Stimulated activated CD4-positive, alpha-beta T cell treated with anti-CD3 and anti-CD28 coated beads, TNF-alpha, amount 100 ng/mL, for 1 hour (primary cell): ENCODE results near the gene TACR3.
"Not testable (repeated sequence)": the region's sequence is repeated elsewhere in the genome, so short reads cannot be mapped to it uniquely, and the experiment has no call there.

Source experiments
- DNase-seq, 3 donors: peaks; one replicate each; pipeline ENCODE4 v3.0.0-alpha.2; 2020; ENCODE audit warnings: low read depth in 3 of 3, low spot score in 1 of 3

Gene TACR3

DNA sequence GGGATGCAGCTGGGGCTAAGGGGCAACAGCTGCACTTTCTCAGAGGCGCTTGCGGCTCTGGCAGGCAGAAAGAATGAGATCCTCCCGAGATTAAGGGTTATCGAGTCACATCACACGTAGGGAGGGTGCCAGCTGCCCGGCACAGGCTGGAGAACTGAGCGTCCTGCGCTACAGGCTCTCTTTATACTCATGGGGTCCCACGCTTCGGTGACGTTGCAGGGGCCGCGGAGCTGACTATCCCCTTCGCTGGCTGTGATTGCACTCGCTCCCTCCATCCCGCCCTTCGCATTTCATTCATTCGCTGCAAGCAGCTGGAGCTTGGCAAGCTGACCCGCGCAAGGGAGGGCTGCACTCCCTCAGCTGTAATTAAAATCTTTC lies at the start of gene TACR3:
TSS of gene TACR3 (minus strand) at position 156 of the 378 bp plus-strand sequence. CDS start 310 bp downstream, outside the sequence.
- no peak for DNase-seq

DNA sequence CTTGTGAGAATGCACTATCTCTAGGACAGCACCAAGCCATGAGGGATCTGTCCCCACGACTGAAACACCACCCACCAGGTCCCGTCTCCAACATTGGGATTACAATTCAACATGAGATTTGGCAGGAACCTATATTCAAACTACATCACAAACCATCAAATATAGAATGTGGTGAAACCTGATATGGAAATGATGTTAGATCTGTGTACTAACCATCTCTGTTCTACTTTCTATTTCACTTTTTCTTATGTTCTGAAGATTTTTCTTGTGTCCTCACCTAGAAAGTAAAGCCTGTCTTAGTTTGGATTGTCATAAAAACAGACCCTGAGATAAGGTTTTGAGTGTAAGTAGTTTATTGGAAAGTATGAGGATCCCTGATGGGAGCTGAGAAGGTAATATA lies 37.8 kb upstream of the TACR3 start:
- no peak for DNase-seq

DNA sequence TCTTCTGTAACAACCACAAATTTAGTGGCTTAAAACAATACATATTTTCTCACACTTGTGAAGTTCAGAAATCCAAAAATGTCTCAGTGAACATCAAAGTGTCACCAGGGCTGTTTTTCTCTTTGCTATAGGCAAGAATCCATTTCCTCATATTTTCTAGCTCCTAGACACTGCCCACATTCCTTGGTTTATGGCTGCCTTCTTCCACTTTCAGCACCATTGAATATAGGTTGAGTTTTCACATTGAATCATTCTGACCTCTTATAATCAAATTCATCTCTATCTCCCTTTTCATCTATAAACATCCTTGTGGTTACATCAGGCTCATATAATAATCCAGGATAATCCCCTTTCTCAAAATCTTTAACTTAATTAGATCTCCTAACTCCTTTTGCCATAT lies 37.0 kb upstream of the TACR3 start:
- DNase-seq: no peak

DNA sequence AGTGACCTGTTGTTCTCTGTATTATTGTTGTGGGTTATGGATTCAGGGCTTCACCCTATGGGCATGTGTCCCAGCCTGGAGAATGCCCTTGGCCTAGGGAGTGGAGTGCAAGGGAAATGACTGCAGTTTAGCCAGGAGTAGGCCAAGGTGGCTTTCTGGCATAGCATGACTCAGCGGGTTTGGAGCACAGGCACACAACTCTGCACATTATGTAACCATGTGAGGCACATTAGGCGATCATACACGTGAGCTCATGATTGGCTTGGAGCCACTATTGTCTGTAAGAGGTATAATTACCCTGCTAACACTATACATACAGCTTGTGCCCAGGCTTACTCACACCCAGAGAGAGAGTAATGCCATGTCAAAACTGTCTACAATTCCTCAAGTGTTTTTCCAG lies 35.1 kb upstream of the TACR3 start:
- no peak for DNase-seq

DNA sequence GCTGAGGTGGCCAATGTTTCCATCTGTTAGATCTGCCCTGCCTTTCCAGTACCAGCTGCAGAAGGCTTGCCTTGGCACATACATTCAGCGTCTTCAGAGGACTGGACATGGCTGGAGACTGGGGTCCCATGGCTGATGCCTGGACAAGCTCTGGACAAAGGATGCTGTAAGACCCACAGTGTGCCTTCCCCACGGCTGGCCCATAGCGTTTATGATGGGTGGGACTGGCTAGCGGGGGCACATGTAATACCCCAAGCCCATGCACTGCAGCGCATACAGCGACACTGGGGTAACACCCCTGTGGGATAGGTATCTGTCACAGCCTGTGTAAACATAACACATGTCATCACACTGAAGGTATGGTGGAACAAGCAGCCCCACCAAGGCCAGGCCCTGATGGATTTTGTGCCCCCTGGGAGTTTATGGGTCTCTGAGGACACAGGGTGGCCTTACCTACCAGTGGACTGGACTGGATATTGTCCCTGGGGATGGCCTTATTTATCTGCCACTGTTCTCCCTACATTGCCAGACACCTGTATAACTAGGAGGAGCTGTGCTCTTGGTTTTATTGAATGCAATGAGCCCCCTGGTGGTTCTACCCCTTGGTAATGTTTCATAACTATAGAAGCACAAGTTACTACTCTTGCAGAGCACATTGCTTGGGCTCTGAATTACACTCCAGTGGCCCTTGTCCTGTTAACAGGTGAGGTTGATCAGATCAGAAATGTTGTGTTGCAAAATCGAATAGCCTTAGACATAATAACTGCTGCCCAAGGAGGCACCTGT lies 34.3 kb upstream of the TACR3 start:
- DNase-seq: no peak

DNA sequence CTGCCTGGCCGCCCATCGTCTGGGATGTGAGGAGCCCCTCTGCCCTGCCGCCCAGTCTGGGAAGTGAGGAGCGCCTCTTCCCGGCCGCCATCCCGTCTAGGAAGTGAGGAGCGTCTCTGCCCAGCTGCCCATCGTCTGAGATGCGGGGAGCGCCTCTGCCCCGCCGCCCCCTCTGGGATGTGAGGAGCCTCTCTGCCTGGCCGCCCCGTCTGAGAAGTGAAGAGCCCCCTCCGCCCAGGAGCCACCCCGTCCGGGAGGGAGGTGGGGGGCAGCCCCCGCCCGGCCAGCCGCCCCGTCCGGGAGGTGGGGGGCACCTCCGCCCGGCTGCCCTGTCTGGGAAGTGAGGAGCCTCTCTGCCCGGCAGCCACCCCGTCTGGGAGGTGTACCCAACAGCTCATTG lies 3.4 kb upstream of the TACR3 start:
- DNase-seq: not testable (repeated sequence)

DNA sequence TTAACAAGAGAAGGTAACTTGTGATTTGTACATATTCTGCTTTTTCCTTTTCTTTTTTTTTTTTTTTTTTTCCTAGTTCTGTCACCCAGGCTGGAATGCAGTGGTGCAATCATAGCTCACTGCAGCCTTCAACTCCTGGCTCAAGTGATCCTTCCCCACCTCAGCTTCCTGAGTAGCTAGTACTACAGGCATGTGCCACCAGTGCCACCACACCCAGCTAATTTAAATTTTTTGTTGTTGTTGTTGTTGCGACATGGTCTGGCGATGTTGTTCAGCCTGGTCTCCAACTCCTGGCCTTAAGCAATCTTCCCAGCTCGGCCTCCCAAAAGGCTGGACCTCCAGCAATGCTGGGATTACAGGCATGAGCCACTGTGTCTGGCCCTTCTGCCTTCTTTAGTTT lies 1.5 kb upstream of the TACR3 start:
- DNase-seq: no peak

- no peak for DNase-seq
These were observed 876 bp upstream of the TACR3 start for GRCh38 chr4:103720661-103721060.

- no peak for DNase-seq
These were observed 518 bp downstream of the TACR3 start for GRCh38 chr4:103719105-103719829.

DNA sequence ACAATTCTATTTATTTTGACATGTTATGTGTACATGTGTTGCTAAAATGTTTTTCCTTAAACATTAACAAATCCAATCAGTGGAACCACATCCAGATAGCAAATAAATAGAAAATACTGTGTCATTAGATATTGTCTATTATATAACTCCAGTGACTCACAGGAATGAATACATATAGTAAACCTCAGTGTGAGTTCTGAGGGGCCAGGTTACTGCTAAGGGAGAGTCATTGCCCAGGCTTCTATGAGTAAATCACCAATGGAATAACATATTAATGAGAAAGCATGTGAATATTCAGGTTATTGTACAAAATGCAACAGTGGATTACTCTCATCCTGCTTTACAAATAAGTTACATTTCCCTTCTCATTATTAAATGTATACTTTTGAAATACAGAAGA lies 27.2 kb downstream of the TACR3 start:
- no peak for DNase-seq

GRCh38 chr4:103673983-103674382 lies 45.8 kb downstream of the TACR3 start:
- no peak for DNase-seq

GRCh38 chr4:103666764-103667163 lies 53.0 kb downstream of the TACR3 start:
- not testable (repeated sequence) for DNase-seq

DNA sequence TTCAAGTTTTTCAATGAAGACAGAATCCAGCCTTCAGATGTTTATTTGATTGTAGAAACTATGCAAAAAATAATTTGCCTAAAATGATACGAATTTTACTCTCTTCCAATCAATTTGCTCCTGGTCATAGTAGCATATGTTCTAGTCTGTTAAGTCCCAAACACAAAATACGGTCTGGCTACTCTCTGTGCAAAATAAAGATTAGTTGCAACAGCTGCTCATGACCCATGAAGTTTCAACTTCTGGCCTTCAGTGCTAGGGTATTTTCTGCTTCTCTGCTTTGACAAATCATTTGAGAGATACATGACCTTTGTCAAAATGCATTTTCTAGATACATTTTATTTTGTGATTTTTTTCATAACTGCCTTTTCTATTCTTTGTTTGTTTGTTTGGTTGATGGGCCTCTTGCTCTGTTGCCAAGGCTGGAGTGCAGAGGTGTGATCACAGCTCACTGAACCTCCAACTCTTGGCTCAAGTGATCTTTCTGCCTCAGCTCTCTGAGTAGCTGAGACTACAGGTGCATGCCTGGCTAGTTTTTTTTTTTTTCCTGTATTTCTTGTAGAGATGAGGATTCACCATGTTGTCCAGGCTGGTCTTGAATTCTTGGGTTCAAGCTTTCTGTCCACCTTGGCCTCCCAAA lies 55.2 kb downstream of the TACR3 start:
- no peak for DNase-seq

DNA sequence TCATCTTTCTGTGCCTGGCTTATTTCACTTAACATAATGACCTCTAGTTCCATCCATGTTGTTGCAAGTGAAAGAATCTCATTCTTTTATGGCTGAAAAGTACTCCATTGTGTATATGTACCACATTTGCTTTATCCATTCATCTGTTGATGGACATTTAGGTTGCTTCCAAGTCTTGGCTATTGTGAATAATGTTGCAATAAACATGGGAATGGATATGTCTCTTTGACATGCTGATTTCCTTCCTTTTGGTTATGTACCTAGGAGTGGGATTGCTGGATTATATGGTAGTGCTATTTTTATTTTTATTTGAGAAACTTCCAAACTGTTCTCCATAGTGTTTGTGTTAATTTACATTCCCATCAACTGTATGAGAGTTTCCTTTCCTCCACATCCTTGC lies 71.2 kb downstream of the TACR3 start:
- no peak for DNase-seq

GRCh38 chr4:103645991-103646390 lies 73.8 kb downstream of the TACR3 start:
- no peak for DNase-seq

- DNase-seq: no peak
These were observed 85.5 kb downstream of the TACR3 start for GRCh38 chr4:103634236-103634635.

GRCh38 chr4:103626296-103626695 lies 93.5 kb downstream of the TACR3 start:
- no peak for DNase-seq

DNA sequence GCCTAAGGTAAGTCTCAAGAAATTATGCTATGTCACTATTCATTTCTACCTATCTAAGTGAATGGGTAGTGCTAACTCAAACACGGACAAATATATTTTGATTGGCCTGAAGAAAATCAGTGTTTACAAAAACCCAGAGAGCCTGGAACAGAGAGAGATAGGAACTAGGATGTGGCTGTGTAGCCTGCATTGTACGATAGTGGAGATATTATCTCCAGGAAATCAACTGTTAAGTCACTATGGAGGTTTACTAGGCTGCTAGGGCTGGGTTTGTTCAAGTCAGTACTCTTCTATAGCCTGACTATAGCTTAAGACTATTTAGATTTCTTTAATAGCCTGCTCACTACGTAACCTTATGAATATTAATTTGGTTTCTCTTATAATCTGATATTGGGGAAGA lies 127.9 kb downstream of the TACR3 start:
- no peak for DNase-seq

DNA sequence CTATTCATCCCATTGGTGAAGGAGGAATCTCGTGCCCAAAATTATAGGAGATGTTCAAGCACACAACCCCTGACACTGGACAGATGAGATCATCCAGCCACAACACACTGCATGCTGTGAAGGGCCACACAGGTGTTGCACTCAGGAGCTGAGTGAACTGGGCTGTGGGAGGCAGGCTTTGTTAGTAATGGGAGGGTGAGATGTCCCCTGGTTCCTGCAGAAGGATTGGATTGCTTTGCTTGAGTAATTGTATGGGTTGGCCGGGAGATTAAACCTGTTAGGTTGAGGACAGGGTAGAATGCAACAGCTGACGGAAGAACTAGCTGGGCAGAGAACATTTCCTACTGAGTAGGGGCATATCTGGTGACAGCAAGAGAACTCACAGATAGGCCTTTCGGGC lies 152.2 kb downstream of the TACR3 start:
- no peak for DNase-seq

GRCh38 chr4:103559178-103559577 lies 160.6 kb downstream of the TACR3 start:
- not testable (repeated sequence) for DNase-seq
